Epidermal melanocyte (primary cell): ENCODE results near the gene CCDC117.
A peak's percentile ranks its signal among the peaks of the same experiment; 100 is the strongest.

ENCODE experiments used
- DNase-seq: peaks from one replicate; pipeline ENCODE4 v3.0.0; 2011; ENCODE audit warnings: low spot score; ENCODE audit not compliant: insufficient read length

CCDC117 gene

DNA sequence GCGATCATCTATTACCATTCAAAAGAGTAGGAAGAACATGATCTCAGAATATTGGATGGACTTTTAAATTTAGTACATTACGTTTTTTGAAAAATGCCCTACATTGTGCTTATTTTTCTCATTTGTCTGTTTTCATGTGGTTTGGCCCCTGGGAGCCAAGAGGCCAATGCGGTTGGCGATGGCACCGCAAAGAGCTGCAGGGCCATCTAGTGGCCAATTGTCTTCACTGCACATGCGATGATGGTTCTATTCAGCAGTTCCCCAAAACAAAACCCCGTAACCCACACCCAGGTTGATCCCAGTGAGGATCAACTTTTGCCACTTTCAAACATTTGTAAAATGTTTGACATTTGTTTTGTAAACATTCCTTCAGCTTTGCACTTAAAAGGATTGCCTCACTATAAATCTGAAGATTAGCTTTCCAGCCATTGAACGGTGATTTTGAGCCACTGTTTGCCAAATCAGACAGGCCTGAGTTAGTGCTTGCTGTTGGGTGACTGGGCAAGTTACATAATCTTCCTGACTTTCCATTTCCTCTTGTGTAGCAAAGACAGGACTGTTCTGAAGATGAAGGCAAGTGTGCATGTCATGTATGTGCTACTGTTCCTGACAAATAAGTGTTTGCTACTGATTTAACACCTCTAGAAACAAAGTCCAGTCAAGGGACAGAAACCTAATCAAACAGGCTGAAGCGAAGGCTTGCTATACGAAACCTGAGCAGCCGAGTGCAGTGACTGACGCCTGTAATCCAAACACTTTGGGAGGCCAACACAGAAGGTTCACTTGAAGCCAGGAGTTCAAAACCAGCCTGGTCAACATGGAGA is 57.1 kb downstream of the CCDC117 start:
- DNase-seq, result peak; percentile 50

DNA sequence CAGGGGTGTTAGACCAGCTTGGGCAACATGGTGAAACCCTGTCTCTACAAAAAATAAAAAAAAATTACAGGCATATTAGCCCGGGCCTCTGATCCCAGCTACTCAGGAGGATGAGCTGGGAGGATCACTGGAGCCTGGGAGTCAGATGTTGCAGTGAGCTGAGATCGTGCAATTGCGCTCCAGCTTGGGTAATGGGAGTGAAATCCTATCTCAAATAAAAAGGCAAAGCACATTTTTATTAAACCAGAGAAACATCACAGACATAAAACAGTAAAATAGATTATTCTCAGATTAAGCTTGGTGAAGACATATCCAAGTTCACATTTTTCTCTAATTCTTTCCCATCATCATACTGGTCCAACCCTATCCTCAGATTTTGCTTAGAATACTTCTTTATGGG is 57.9 kb downstream of the CCDC117 start:
- no peak for DNase-seq

- no peak for DNase-seq
These were observed 58.9 kb downstream of the CCDC117 start for GRCh38 chr22:28831140-28832072.

- no peak for DNase-seq
These were observed 60.2 kb downstream of the CCDC117 start for GRCh38 chr22:28832731-28833130.

GRCh38 chr22:28833276-28833923 is 60.9 kb downstream of the CCDC117 start:
- no peak for DNase-seq

- no peak for DNase-seq
These were observed 63.2 kb downstream of the CCDC117 start for GRCh38 chr22:28835630-28836189.

DNA sequence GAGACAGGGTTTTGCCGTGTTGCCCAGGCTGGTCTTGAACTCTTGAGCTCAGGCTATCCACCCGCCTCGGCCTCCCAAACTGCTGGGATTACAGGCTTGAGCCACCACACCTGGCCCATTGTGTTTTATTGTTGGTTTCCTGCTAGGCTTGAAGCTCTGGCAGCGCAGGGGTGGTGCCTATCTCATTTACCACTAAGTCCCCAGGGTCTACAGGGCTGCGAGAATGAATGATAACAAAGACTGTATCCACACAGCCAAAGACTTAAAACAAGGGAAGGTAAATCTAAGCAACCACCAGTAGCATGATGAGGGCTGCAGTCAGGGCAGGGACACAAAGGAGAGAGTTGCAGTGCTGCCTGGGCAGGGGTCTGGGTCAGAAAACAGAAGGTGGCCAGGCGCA is 65.1 kb downstream of the CCDC117 start:
- DNase-seq, result no peak
